OCI-M2 (cell line): Measurements from ENCODE around the gene TMEM88.
"Not testable (repeated sequence)": the region's sequence is repeated elsewhere in the genome, so short reads cannot be mapped to it uniquely, and the experiment has no call there.

ENCODE experiments used
- DNase-seq: peaks from one replicate; lab custom pipeline; 2025; ENCODE audit not compliant: unreplicated experiment; lab: John Stamatoyannopoulos, UW

TMEM88 gene

GRCh38 chr17:7854851-7855659 is at the start of gene TMEM88:
TSS of gene TMEM88 (plus strand) at chr17:7855066. CDS start at chr17:7855075, 9 bp downstream.
- DNase-seq, result no peak

DNA sequence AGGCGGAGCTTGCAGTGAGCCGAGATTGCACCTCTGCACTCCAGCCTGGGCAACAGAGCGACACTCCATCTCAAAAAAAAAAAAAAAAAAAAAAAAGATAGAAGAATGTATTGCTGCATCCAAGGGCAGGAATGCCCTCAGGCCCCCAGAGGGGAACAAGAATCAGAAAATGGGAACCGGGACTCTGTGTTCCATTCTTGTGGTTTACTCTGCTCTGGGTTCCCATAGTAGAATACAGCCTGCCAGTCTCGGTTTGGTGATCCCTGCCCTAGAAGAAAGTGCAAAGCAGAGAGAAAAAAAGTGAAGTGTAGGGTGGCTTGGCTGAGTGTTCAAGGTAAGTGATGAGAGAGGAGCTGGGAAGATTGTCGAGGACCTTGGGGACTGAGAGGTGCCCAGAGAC is 48.3 kb upstream of the TMEM88 start:
- DNase-seq, result no peak

GRCh38 chr17:7807206-7807605 is 47.7 kb upstream of the TMEM88 start:
- no peak for DNase-seq

DNA sequence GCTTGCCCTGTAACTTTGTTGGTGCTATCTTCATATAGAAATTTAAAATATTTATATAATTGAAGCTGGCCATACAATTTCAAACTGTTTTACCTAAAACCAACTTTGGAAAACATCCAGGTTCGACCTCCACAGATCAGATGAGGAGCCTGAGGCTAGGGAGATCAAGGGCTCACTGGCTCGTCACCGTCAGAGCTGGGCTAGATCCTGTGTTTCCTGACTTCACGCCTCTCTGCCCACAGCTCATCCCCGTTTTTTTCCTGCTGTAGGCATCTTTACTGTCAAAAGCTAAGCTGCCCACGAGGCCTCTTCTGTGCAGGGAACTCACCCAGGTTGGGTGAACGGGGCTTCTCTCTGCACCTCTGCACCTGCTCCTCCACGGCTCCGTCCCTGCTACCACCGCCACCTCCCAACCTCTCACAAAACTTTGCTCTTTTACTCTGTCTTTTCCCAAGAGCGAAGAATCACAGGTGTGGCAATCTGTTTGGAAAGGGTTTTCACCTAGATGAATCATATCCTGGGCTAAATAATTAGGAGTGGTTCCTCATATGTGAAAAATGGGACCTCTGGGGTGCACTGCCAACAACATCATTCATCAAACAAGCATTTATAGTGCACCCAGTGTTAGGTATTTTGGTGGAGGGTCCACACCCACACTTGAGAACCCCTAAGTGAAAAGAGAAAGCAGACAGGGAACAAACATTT is 45.6 kb upstream of the TMEM88 start:
- no peak for DNase-seq

GRCh38 chr17:7809791-7810343 is 45.0 kb upstream of the TMEM88 start:
- not testable (repeated sequence) for DNase-seq

- no peak for DNase-seq
Observed at GRCh38 chr17:7811251-7811650, 43.6 kb upstream of the TMEM88 start.

DNA sequence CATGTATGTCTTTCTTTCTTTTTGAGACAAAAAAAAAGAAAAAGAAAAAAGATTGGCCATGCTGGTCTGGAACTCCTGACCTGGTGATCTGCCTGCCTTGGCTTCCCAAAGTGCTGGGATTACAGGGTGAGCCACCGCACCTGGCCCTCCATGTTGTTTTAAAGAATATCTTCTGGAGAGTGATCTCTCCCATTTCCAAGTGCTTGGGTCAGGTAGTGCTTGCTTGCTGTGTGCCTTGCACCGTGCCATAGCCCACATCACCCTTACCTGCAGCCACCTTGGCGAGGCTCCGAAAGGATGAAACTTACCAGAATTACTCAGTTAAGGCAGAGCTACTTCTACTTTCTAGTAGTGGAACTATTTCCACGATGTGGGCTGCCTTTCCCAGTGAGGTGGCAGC is 39.9 kb upstream of the TMEM88 start:
- DNase-seq, result no peak

DNA sequence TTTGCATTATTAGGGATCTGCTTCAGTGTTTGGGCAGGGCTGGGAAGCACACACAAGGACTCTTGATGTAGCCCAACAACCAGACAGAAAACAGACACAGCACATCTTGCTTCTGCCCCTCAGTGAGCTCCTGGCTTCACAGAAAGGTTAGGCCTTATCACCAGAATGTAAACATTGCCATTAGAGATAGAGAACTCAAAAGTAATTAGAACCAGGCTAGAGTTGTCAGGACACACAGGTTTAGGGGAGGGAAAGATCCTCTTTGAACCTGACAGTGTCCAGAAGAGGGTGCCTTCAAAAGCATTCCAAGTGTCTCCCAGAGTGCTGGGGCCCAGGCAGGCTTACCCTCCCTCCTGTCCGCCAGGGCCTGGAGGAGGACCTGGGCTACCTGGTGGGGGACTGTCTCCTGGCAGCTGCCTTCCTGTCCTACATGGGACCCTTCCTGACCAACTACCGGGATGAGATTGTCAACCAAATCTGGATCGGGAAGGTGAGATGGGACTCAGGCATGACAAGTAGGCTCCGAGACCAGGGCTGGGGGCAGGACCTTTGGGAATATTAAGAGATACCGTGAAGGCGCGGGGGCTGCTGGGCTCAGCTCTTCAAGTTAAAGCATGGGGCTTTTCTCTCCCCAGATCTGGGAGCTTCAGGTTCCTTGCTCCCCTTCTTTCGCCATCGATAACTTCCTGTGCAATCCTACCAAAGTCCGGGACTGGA is 37.8 kb upstream of the TMEM88 start:
- DNase-seq, result no peak

DNA sequence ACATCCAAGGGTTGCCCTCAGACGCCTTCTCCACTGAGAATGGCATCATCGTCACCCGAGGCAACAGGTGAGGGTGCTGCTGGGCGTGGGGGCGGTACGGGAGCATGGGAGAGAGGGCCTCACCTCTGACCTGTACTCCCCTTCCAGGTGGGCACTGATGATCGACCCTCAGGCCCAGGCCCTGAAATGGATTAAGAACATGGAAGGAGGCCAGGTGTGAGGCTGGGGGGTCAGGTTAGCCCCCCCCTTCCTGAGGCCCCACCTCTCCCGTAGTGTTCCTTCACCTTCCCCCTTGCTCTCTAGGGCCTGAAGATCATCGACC is 37.3 kb upstream of the TMEM88 start:
- DNase-seq, result no peak

GRCh38 chr17:7818026-7818425 is 36.8 kb upstream of the TMEM88 start:
- DNase-seq, result no peak

DNA sequence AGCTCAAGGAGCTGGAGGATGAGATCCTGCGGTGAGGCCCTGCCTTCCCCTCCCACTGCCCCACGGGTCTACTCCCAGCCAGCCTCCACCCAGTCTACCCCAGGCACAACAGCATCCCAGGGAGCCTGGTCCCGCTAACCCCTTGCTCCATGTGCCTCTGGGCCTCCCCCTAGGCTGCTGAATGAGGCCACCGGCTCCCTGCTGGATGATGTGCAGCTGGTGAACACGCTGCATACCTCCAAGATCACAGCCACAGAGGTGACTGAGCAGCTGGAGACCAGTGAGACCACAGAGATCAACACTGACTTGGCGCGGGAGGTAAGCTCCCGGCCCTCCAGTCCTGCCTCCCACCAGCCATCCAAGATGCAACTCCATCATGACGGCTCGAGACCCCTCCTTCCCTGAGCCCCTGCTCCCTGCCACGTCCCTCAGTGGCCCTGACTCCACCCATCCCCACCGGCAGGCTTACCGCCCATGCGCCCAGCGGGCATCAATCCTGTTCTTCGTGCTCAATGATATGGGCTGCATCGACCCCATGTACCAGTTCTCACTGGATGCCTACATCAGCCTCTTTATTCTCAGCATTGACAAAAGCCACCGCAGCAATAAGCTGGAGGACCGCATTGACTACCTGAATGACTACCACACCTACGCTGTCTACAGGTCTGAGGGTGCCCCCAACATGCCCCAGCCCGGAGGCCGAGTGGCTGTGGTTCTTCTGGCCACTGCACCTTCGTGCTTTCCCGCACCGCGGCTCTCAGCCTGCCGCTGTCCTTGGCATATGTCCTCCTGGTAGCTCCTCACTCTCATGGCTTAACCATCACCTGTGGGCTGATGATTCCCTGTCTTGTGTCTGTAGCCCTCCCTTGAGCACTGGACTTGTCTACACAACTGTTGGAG is 35.9 kb upstream of the TMEM88 start:
- no peak for DNase-seq

GRCh38 chr17:7820231-7820630 is 34.6 kb upstream of the TMEM88 start:
- DNase-seq, result no peak

GRCh38 chr17:7822126-7822525 is 32.7 kb upstream of the TMEM88 start:
- no peak for DNase-seq

GRCh38 chr17:7823581-7824001 is 31.3 kb upstream of the TMEM88 start:
- DNase-seq, result no peak

DNA sequence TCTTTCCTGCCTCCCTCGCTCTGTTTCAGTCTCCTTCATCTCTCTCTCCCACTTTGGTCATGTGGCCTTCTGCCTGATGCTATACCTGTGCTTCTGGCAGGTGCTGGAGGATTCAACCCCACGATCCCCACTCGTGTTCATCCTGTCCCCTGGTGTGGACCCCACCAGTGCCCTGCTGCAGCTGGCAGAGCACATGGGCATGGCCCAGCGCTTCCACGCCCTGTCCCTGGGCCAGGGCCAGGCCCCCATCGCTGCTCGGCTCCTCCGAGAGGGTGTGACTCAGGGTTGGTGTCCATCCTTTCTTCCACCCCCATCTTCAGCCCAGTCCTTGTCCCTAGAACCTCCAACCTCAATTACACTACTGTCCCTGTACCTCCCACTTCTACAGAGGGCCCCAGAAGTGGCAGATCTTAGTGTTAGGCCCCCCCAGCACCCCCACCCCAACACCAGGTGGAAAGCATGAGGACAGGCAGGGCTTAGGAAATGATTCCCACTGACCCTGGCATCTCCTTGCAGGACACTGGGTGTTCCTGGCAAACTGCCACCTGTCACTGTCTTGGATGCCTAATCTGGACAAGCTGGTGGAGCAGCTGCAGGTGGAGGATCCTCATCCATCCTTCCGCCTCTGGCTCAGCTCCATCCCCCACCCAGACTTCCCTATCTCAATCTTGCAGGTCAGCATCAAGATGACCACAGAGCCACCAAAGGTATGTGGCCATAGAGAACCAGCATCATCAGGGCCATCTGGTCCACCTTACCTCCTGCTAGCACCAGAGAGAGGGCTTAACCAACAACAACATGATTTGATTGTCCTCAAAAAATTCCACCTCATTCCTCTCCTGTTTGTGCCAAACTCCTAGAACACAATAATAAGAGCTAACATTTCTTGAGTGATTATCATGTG is 30.6 kb upstream of the TMEM88 start:
- DNase-seq, result no peak

DNA sequence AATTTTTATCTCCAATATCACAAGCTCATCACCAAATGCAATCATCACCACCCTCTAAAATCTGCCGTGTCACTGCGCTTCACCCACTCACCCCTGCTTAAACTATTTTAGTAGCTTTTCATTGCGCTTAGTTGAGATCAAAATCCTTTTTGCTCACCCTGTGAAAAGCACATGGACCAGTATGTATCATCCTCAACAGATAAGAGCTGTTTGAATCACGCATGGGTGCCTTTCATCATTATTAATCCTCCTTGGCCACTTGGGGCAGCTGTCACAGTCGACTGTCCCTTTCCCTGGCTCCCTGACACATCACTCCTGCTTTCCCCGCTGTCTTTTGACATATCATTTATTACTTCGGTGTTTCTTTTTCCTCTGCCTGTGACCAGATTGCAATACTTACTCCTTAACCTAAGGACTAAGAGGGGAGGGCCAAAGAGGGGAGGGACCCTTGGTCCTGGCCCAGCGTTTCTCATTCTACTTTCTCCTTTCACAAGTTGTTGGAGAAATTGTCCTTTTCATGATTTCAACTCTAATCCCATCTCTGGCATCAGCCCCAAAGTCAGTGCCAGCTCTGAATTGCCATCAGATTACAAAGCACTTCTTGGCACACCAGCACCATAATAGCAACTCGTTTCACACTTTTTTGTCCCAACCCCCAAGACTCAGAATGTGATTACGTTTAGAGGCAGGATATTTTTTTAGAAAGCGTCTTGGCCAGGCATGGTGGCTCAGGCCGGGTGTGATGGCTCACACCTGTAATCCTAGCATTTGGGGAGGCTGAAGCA is 29.5 kb upstream of the TMEM88 start:
- no peak for DNase-seq

GRCh38 chr17:7830616-7831015 is 24.2 kb upstream of the TMEM88 start:
- DNase-seq, result no peak

DNA sequence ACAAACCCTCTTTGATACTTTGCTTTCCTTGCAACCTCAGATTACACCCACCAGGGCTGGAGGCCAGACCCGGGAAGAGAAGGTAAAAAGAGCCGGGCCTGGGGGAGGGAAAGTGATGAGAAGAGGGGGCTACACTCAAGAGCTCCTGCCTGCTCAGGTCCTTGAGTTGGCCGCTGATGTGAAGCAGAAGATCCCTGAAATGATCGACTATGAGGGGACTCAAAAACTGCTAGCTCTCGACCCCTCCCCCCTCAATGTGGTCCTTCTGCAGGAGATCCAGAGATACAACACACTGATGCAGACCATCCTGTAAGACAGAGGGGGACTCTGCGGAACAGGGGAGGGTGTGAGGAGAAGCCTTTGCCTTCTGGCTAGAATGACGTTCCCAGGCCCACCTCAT is 23.6 kb upstream of the TMEM88 start:
- DNase-seq, result no peak

DNA sequence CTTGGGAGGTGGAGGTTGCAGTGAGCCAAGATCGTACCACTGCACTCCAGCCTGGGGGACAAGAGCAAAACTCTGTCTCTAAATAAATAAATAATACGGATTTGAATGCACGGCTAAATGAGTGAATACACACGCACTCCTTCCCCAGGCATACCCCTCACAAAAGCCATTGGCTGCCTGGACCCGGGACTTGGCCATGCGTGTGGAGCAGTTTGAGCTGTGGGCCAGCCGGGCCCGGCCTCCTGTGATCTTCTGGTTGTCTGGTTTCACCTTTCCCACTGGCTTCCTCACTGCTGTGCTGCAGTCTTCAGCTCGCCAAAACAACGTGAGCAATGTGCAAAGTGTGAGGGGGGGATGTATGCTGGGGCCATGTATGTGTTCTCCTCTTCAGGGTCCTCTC is 22.4 kb upstream of the TMEM88 start:
- DNase-seq, result no peak
